DOHH2 (cell line): ENCODE measurements around the gene FLNB.

Source experiments
- EZH2phosphoT487 ChIP-seq: fragments of 200-600 bp; sonication (generic); IDR thresholded peaks from 2 replicates; pipeline ENCODE4 v1.6.1; 2017; ENCODE audit warnings: borderline replicate concordance, mild to moderate bottlenecking, antibody characterized with exemption, low read length, moderate library complexity, mixed read lengths
- TF ChIP-seq, protein P1 (sequence below): fragments of 200-600 bp; sonication (generic); IDR thresholded peaks from one replicate; pipeline ENCODE4 v1.5.1; 2014; ENCODE audit warnings: antibody characterized with exemption, mild to moderate bottlenecking, low read depth, low read length; ENCODE audit not compliant: poor library complexity, severe bottlenecking

DNA sequence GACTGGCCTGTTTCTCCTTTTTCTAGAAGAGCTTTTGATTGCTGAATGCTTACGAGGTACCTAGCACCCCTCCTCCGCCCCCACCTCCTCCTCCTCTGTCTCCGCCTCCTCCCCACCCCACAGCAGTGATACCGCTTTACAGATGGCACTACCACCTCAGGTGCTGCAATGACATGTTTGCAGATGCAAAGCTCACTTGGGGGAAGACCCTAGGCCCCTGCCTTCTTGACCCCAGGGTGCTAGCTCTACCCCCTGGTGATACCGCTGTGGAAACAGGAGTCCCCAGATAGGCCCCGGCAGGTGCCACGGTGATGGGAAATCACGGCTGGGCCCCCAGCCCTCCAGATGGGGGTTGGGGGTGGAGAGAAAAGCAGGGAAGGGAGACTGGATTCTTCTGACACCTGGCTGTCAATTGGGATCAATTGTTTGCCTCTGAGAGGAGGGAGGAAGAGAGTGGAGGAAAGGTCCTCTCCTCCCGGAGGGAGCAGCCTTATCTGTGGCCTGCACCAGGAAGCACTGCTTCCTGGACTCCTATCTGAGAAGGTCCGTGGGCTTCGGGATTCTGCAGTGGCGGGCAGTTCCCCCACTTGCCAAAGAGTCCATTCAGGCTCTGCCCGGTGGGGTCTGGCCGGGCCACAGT, 164.9 kb downstream of the FLNB start:
- TF ChIP-seq, protein P1, sequence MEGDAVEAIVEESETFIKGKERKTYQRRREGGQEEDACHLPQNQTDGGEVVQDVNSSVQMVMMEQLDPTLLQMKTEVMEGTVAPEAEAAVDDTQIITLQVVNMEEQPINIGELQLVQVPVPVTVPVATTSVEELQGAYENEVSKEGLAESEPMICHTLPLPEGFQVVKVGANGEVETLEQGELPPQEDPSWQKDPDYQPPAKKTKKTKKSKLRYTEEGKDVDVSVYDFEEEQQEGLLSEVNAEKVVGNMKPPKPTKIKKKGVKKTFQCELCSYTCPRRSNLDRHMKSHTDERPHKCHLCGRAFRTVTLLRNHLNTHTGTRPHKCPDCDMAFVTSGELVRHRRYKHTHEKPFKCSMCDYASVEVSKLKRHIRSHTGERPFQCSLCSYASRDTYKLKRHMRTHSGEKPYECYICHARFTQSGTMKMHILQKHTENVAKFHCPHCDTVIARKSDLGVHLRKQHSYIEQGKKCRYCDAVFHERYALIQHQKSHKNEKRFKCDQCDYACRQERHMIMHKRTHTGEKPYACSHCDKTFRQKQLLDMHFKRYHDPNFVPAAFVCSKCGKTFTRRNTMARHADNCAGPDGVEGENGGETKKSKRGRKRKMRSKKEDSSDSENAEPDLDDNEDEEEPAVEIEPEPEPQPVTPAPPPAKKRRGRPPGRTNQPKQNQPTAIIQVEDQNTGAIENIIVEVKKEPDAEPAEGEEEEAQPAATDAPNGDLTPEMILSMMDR, result no peak
- TF ChIP-seq EZH2phosphoT487, result no peak
